ENCODE results near the gene COASY. TPM values are rescaled to one million over a fixed set of nuclear protein-coding genes. Genes with fewer than 3 reads are reported as not detected.

The COASY gene
- polyA plus RNA-seq, 1 of the 3 experiments (the other 2 are of a cell fraction): 69.4 TPM

DNA sequence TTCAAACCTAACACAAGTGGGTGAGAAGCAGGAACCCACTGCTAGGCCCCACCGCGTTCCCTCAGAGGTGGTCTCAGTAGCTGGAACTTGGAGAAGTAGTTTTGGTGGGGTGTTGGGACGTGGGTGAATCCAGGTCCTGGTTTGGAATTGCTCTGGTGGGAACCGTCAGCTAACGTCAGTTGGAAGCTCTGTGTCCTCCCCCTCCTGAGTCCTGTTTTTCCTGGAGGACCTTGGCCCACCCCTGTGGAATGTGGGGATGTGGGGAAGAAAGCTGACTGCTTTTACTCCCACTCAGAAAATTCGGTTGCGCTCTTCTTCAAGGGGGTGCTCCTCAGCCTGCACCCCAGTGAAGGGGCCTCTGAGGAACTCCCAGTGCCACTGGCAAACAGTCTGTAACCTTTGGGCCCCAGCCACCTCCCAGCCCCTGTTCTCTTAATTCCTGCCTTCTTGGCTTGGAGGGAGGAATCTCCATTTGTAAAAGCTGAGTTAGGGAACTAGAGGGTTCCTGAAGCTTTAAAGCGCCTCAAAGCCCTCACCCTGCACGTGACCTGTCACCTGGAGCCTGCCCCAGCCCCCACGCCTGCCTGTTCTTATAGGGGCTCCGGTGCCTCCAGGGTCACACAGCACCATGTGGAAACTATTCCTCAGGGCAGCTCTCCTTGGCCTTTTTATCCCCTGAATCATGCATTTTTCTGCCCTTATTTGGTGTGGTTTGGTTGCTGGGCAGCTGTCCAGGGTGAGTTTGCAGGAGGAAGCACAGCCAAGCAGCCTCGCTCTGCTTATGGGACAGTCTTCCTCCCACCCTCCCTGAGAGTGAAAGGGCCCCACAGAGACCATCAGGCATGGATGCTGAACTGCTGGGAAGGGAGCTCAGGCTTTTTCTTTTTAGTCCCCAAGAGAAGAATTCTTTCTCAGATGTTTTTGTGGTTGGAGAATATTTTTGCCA, 42.1 kb upstream of the COASY start:
- Histone ChIP-seq H3K9ac (peak overlapping the region; percentile 73), H3K79me2 (ENCODE audit: insufficient read depth) (peaks cover 16% of the 10 kb centered on the region), H3K36me3 (replicated peaks in 1 of 2; ENCODE audit: control insufficient read depth in 1 of 2, insufficient read depth in 2 of 2, low read length in 1 of 2) (no peaks in the 10 kb centered on the region), H3F3A (replicated peaks; ENCODE audit: insufficient read depth) (peaks cover 57% of the 10 kb centered on the region), H2AFZ (ENCODE audit: low read depth) (no peak overlapping the region), H3K4me2 (peak overlapping the region; percentile 81), H3K27ac (ENCODE audit: low read depth in 2 of 2, low read length in 1 of 2) (peak overlapping the region; percentile 92 to 100), H3K4me1 (ENCODE audit: control insufficient read depth in 1 of 2, insufficient read depth in 2 of 2, low read depth in 1 of 2, low read length in 1 of 2) (peaks cover 43 to 57% of the 10 kb centered on the region in 2 experiments), H3K9me3 (no peaks in the 10 kb centered on the region), H3K4me3 (ENCODE audit: low read depth in 2 of 2, low read length in 1 of 2) (peak overlapping the region in 1 of 2 experiments; percentile 25; a peak in 1 of 4 replicates), H3K9me2 (no peaks in the 10 kb centered on the region), H4K20me1 (ENCODE audit: insufficient read depth) (no peaks in the 10 kb centered on the region), H3K27me3 (ENCODE audit: insufficient read depth) (no peaks in the 10 kb centered on the region)
- no peak for DNase-seq
- POLR2A ChIA-PET: interaction anchor here (1.5 kb wide), 1 partner anchor 20 kb away, joined by 3 read pairs; no protein-coding TSS in a partner anchor
- CTCF ChIA-PET: interaction anchor here (0.6 to 7.9 kb wide), 17 partner anchors 8 to 297 kb away, joined by 3 to 83 read pairs (median 3); no protein-coding TSS in a partner anchor
- WGBS (ENCODE audit: low lambda C conversion rate): 38% methylated on average over 11 of the region's 12 CpGs
- TF ChIP-seq, protein P1, sequence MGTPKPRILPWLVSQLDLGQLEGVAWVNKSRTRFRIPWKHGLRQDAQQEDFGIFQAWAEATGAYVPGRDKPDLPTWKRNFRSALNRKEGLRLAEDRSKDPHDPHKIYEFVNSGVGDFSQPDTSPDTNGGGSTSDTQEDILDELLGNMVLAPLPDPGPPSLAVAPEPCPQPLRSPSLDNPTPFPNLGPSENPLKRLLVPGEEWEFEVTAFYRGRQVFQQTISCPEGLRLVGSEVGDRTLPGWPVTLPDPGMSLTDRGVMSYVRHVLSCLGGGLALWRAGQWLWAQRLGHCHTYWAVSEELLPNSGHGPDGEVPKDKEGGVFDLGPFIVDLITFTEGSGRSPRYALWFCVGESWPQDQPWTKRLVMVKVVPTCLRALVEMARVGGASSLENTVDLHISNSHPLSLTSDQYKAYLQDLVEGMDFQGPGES (IDR thresholded peaks at IDR 0.05; ENCODE audit: low read depth, low read length): no peak
- TF ChIP-seq, protein P2, sequence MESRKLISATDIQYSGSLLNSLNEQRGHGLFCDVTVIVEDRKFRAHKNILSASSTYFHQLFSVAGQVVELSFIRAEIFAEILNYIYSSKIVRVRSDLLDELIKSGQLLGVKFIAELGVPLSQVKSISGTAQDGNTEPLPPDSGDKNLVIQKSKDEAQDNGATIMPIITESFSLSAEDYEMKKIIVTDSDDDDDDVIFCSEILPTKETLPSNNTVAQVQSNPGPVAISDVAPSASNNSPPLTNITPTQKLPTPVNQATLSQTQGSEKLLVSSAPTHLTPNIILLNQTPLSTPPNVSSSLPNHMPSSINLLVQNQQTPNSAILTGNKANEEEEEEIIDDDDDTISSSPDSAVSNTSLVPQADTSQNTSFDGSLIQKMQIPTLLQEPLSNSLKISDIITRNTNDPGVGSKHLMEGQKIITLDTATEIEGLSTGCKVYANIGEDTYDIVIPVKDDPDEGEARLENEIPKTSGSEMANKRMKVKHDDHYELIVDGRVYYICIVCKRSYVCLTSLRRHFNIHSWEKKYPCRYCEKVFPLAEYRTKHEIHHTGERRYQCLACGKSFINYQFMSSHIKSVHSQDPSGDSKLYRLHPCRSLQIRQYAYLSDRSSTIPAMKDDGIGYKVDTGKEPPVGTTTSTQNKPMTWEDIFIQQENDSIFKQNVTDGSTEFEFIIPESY (IDR thresholded peaks at IDR 0.05; ENCODE audit: borderline replicate concordance, low read depth): no peak; the same call in 1 of the 2 replicates
- TF ChIP-seq, protein P3, sequence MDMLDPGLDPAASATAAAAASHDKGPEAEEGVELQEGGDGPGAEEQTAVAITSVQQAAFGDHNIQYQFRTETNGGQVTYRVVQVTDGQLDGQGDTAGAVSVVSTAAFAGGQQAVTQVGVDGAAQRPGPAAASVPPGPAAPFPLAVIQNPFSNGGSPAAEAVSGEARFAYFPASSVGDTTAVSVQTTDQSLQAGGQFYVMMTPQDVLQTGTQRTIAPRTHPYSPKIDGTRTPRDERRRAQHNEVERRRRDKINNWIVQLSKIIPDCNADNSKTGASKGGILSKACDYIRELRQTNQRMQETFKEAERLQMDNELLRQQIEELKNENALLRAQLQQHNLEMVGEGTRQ (IDR thresholded peaks at IDR 0.05; ENCODE audit: borderline replicate concordance, low read depth, low read length): peak; percentile 32; the same call in 1 of the 2 replicates
- TF ChIP-seq NRF1 (IDR thresholded peaks at IDR 0.05; ENCODE audit: low read depth, low read length) (no peak), RFX5 (IDR thresholded peaks at IDR 0.05; ENCODE audit: low read length) (no peak), FOXM1 (IDR thresholded peaks at IDR 0.05; ENCODE audit: low read depth) (peak; percentile 87; the same call in 1 of the 2 replicates), RCOR1 (IDR thresholded peaks at IDR 0.05; ENCODE audit: low read length) (no peak), FOXJ3 (CRISPR knock-in tag; IDR thresholded peaks at IDR 0.05) (no peak), MXI1 (IDR thresholded peaks at IDR 0.05; ENCODE audit: low read depth, low read length) (no peak), CHD2 (IDR thresholded peaks at IDR 0.05; ENCODE audit: low read length, partially characterized antibody) (no peak), JUND (IDR thresholded peaks at IDR 0.05) (peak; percentile 90), RXRA (IDR thresholded peaks at IDR 0.05; ENCODE audit: borderline replicate concordance, low read depth) (peak; percentile 95), ELF1 (IDR thresholded peaks at IDR 0.05) (no peak; the same call in 1 of the 2 replicates), GABPA (IDR thresholded peaks at IDR 0.05; ENCODE audit: low read depth) (no peak), TAF1 (IDR thresholded peaks at IDR 0.05; ENCODE audit: borderline replicate concordance, low read depth, low read length) (peak; percentile 61; the same call in 1 of the 2 replicates), YY1 (IDR thresholded peaks at IDR 0.05; ENCODE audit: low read depth) (0 out of 2 replicates have a peak, but pooled peaks have one; percentile 40), RAD21 (IDR thresholded peaks at IDR 0.05; ENCODE audit: low read length) (no peak), FOSL2 (IDR thresholded peaks at IDR 0.05; ENCODE audit: borderline replicate concordance, low read depth) (peak; percentile 92), EP300 (IDR thresholded peaks at IDR 0.05; ENCODE audit: borderline replicate concordance in 1 of 2, low read depth in 1 of 2, low read length in 1 of 2) (peak in 1 of 2 experiments; percentile 93; a peak in 2 of 4 replicates), NFIC (IDR thresholded peaks at IDR 0.05; ENCODE audit: borderline replicate concordance) (peak; percentile 94)
- TF ChIP-seq, protein P4, sequence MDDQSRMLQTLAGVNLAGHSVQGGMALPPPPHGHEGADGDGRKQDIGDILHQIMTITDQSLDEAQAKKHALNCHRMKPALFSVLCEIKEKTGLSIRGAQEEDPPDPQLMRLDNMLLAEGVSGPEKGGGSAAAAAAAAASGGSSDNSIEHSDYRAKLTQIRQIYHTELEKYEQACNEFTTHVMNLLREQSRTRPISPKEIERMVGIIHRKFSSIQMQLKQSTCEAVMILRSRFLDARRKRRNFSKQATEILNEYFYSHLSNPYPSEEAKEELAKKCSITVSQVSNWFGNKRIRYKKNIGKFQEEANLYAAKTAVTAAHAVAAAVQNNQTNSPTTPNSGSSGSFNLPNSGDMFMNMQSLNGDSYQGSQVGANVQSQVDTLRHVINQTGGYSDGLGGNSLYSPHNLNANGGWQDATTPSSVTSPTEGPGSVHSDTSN (IDR thresholded peaks at IDR 0.05): peak; percentile 77
- TF ChIP-seq, protein P5, sequence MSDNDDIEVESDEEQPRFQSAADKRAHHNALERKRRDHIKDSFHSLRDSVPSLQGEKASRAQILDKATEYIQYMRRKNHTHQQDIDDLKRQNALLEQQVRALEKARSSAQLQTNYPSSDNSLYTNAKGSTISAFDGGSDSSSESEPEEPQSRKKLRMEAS (IDR thresholded peaks at IDR 0.05; ENCODE audit: low read depth): peak; percentile 98
- TF ChIP-seq, protein P6, sequence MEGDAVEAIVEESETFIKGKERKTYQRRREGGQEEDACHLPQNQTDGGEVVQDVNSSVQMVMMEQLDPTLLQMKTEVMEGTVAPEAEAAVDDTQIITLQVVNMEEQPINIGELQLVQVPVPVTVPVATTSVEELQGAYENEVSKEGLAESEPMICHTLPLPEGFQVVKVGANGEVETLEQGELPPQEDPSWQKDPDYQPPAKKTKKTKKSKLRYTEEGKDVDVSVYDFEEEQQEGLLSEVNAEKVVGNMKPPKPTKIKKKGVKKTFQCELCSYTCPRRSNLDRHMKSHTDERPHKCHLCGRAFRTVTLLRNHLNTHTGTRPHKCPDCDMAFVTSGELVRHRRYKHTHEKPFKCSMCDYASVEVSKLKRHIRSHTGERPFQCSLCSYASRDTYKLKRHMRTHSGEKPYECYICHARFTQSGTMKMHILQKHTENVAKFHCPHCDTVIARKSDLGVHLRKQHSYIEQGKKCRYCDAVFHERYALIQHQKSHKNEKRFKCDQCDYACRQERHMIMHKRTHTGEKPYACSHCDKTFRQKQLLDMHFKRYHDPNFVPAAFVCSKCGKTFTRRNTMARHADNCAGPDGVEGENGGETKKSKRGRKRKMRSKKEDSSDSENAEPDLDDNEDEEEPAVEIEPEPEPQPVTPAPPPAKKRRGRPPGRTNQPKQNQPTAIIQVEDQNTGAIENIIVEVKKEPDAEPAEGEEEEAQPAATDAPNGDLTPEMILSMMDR (IDR thresholded peaks at IDR 0.05): no peak
- TF ChIP-seq, protein P7, sequence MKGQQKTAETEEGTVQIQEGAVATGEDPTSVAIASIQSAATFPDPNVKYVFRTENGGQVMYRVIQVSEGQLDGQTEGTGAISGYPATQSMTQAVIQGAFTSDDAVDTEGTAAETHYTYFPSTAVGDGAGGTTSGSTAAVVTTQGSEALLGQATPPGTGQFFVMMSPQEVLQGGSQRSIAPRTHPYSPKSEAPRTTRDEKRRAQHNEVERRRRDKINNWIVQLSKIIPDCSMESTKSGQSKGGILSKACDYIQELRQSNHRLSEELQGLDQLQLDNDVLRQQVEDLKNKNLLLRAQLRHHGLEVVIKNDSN (IDR thresholded peaks at IDR 0.05; ENCODE audit: borderline replicate concordance, low read depth): peak; percentile 87
